AG10803 (cell line): ENCODE data around the gene RRBP1.

Source experiments
- DNase-seq: peaks from one replicate; pipeline ENCODE4 v3.0.0; 2010; ENCODE audit warnings: low read depth
- H3K4me3 ChIP-seq: 2 replicates; pipeline ENCODE4 v1.5.1; 2011; ENCODE audit warnings: mild to moderate bottlenecking, low read length, control low read depth
- TF ChIP-seq, protein P1 (sequence below): conservative IDR thresholded peaks from 2 replicates; pipeline ENCODE4 v1.5.1; 2011; ENCODE audit warnings: mild to moderate bottlenecking, low read length, control low read depth, inconsistent platforms

The RRBP1 gene

DNA sequence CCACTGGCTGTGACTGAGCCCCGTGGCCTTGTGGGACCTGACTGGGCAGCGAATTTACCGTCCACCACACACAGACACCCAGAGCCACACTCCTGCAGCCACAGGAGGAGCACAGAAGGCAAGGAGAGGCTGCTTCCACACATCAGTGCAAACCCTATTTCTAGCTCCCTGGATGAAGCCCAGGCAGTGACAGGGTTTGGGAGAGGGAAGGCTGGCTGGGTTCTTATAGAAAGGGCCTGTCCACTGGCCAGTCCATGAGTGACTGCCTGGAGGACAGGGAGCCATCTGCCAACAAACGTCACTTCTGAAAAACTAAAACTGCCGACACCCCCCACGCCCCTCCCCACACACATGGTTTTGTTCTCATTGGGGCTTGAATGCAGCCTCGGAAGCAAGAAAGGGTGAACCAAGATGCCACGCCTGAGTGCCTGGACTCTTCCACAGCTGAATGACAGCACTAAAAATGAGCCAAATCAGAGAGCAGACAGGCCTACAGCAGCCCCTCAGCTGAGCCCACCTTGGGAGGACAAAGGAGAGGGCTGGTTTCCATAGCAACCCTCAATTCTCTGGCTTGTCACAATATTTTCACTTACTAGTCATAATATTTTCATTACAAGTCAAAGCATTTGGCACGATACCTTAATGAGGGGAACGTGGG lies 38.4 kb downstream of the RRBP1 start:
- no peak for DNase-seq
- H3K4me3 ChIP-seq, result no peak overlapping the region

DNA sequence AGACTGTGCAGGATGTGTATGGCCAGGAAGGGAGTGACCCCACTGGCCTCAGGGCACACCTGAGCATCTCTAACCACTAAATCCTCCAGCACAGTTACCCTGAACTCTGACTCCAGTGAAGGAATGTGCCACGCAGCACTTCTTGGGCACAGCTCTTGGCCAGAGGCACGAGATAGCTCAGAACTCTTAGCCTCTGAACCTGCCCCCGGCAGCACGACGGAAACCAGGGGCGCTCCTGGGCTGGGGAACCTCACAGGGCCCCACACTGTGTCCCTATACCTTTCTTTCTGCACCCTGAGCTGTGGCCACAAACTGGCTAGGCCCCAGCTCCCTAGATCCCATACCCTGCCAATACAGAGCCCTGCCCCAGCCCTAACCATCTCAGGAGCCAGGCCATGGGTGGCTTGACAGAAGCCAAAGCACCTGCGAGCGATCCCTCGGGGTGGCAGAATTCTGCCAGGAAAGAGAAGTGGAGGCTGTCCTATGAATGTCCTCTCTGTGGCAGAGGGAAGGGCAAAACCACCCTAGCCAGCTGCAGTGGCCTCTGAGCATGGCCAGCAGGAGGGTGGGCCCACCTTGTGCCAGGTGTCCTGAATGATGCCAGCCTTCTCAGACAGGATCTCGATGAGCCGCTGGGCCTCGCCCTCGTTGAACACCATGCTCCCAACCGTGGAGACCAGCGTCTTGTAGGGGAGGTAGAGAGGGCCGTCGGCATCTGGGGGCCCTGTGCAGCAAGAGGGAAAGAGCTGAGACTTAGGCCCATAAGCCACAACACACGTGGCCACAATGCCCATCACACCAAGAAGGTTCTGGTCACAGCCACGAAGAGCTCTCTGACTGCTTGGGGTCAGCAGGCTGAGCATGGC lies 39.4 kb downstream of the RRBP1 start:
- DNase-seq, result no peak
- TF ChIP-seq, protein P1, sequence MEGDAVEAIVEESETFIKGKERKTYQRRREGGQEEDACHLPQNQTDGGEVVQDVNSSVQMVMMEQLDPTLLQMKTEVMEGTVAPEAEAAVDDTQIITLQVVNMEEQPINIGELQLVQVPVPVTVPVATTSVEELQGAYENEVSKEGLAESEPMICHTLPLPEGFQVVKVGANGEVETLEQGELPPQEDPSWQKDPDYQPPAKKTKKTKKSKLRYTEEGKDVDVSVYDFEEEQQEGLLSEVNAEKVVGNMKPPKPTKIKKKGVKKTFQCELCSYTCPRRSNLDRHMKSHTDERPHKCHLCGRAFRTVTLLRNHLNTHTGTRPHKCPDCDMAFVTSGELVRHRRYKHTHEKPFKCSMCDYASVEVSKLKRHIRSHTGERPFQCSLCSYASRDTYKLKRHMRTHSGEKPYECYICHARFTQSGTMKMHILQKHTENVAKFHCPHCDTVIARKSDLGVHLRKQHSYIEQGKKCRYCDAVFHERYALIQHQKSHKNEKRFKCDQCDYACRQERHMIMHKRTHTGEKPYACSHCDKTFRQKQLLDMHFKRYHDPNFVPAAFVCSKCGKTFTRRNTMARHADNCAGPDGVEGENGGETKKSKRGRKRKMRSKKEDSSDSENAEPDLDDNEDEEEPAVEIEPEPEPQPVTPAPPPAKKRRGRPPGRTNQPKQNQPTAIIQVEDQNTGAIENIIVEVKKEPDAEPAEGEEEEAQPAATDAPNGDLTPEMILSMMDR, result no peak
- no peak overlapping the region for H3K4me3 ChIP-seq

More for the DNA sequence above, 38.4 kb downstream of the RRBP1 start:
- TF ChIP-seq, protein P1, result no peak

DNA sequence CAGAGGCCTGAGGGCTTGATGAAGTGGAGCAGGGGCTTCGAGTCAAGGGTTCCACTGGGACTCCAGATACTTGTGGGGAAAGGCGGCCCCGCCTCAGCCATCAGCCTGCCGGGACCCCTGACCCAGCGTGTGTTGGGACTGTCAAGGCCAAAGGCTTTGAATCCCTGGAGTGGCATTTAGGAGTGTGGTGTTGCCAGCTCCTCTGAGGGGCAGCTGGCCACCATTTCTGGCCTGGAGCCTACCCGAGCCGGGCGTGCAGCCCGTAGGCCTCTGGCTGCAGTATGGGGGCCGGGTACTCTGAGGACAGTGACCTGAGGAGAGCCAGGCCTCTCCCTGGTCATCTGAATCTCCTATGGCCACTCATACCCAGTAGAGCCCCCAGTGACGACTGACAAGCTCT lies 40.0 kb downstream of the RRBP1 start:
- no peak for DNase-seq
- H3K4me3 ChIP-seq, result no peak overlapping the region
- TF ChIP-seq, protein P1, result no peak

- no peak for DNase-seq
- H3K4me3 ChIP-seq, result no peak overlapping the region
- TF ChIP-seq, protein P1, result no peak
Measured at GRCh38 chr20:17641520-17641964, 40.5 kb downstream of the RRBP1 start.

DNA sequence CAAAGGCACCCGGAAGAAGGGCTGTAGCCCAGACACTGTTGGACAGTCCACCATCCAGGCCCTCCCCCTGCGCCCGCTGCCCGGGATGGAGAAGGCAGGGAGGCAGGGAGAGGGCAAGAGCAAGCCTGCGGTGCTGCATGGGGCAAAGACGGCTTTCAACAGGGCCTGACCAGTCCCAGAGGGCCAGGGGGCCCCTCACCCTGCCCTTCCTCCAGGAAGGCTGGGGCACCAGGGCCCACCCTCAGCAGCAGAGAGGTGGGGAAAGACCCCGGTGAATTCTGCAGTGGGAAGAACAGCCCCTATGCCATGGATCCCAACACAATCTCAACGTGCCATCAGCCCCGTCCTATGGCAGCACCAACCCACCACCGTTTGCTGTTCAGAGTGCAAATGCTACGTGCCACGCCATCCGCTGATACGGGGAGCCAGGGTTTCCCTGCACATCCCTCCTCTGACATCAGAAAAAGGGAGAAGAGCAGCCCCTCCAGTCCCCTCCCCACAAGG lies 41.1 kb downstream of the RRBP1 start:
- H3K4me3 ChIP-seq, result no peak overlapping the region
- no peak for DNase-seq
- TF ChIP-seq, protein P1, result no peak

- DNase-seq, result no peak
- H3K4me3 ChIP-seq, result no peak overlapping the region
- TF ChIP-seq, protein P1, result no peak
Measured at GRCh38 chr20:17640146-17640874, 41.7 kb downstream of the RRBP1 start.
